NCI-H446 treated with DMSO at 0.1 percent for 48 hours (cell line): Measurements from ENCODE around the gene TSPAN17.

Experiments used
- DNase-seq: peaks from one replicate; lab custom pipeline; 2025; lab: John Stamatoyannopoulos, UW

The TSPAN17 gene

GRCh38 chr5:176621661-176622079 lies 25.6 kb upstream of the TSPAN17 start:
- DNase-seq: no peak

DNA sequence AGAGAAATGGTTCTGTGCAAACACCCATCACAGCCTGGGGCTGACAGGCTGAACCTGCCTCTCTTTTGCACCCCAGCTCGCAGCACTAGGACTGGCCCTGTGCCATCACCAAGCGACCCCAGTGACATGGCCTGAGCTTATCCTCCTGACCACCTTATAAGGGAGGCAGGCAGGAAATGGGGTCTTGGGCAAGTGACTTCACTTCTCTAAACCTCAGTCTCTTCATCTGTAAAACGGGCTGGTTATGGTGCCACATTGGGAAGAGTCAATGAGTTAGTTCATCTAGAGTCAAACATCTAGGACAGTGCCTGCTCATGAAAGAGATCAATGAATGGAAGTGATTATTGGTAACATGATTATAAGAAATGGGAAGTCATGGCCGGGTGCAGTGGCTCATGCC lies 23.1 kb upstream of the TSPAN17 start:
- no peak for DNase-seq

GRCh38 chr5:176624938-176625337 lies 22.3 kb upstream of the TSPAN17 start:
- DNase-seq: no peak

- no peak for DNase-seq
Measured at GRCh38 chr5:176625512-176625911, 21.8 kb upstream of the TSPAN17 start.

DNA sequence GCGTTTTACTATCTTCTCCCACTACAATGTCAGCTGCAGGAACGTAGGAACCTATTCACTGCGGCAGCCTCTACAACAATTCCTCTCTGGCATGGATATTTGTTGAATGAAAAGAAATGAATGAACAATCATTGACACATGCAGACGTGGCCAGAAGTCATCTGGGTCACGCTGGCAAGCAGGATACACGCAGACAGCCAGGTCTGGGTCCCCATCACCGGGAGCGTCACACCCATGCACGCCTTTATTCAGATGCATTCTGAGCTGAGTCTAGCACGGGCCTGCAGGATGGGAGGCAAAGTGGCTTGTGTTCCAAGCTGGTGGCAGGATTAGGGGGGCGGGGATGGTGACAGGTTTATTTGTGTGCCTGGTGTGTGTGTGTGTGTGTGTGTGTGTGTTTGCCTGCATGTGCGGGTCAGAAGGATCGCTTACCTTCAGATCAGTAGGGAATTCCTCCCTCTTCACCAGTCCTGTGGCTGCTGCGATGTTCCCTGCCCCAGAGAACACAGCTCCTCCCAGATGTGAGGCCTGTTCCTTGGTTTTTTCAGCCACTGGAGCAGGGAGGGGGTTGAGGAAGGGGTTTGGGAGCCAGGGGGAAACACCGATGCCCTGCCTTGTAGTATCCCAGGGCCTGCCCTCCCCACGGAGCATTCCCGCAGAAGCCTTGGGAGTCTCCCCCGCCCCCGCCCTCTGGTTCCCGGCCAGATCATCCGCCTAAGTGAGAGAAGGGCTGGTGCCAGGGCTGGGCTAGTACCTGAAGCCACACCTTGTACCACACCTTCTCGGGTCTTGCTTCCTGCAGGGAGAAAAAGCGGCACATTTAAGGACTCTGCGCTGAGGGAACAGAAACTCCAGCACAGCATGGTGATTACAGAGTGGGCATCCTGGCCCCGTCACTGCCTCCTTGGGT lies 21.1 kb upstream of the TSPAN17 start:
- no peak for DNase-seq

DNA sequence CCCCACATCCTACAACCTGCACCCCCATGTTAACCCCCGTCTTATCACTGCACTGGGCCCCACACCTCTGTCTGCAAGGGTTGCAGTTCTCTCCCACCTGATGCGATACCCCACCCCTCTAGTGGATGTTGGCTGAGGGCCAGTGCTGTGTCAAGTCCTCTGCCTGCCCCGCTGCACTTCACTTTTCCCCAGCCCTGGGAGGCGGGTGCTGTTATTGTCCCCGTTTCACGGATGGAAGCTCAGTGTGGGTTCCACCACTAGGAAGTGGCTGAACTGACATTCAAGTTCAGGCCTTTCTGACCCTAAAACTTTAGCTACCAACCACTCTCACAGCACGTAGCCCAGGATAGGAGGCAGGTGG lies 20.4 kb upstream of the TSPAN17 start:
- DNase-seq: no peak

GRCh38 chr5:176627582-176627981 lies 19.7 kb upstream of the TSPAN17 start:
- DNase-seq: no peak

DNA sequence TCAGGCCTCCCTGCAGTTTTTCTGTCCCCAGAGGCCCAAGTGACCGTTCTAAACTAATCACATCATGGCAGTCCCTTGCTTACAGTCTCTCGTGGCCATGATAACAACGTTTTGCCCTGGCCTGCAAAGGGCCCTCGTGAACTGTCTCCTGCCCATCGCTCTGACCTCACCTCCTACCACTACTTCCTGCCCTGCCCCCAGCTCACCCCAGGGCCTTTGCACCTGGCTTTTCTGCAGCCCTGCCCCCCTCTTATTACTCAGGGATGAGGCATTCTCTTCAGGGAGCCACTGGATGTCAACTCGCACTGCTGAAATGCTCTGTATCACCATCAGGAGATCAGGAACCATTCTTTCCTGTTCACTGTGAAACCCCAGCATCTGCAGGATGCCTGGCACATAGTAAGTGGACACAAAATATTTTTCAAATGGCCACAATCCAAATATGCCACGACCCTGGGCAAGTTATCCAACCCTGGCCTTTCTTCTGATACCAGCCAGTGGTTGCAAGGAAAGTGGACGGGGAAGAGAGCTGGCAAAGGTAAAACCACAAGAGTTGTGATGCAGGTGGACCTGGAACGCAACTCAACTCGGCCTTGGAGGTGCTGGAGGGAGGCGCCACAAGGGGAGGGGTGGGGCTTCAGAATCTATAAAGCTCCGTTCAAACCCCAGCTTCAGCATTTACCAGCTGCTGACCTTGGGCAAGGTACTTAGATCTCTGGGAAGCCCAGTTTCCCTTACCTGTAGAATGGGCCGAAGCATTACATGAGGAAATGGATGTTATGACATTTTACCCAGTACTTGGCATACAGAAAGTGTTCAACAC lies 18.7 kb upstream of the TSPAN17 start:
- no peak for DNase-seq

GRCh38 chr5:176629317-176629852 lies 17.9 kb upstream of the TSPAN17 start:
- DNase-seq: no peak

DNA sequence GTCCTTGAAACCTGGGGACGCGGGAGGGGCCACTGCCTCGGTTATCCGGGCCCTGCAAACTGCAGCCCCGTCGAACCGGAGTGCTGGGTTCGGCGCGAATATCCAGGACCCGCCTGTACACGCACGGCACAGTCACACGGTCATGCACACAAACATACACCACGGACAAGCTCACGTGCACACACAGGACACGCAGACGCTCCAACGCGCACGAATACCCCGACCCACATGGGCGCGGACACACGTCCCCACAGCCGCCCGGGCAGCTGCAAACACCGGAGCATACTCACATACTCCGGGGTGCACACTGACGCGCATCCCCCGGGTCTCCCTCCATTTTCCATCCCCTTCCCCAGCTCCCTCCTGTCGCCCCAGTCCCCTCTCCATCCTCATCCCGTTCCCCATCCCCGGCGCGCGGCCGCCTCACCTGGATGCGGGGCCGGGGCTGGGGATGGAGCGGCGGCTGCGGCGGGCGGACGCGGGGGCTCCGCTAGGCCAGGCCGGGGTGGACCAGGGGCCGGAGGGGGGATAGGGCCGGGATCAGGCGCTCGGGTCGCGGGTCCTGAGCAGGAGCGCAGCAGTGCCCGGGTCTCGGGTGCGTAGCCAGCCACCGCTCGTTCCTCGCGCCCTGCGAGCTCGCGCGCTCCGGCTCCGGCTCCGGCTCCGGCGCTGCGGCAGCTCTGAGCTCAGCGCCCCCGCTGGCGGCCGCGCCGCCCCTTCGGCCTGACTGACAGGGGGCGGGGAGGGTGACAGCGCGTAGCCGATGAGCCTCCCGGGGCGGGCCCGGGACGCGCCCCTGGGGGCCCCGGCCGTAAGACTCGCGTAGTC lies 17.2 kb upstream of the TSPAN17 start, which contains the start of the genes EIF4E1B and SNCB:
Gene EIF4E1B (plus strand): TSS at position 823 of the 828 bp plus-strand sequence. CDS start 12,113 bp downstream, outside the sequence.
Gene SNCB (minus strand): TSS at position 682 of the 828 bp plus-strand sequence. CDS start 880 bp downstream, outside the sequence.
- DNase-seq: no peak

DNA sequence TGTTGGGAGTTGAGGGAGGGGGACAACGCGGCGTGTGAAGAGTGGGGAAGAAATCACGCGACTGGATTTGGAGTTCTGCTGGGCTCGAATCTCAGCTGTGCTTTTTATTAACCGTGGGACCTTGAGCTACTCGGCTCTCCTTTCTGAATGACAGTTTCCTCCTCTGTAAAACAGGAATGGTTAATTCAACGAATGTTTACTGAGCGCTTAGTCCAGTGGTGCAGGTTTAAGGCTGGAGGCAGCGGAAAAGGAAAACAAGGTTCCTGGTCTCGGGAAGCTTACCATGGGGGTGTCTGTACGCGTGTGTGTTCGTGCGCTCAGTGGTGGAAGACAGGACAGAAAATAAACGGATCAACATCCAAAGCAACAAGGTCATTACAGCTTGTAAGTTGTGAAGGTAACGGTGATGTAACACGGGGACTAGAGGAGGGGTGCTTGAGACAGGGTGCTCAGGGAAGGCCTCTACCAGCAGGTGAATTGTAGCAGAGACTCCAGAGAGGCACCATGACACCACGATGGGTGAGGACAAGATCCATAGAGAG lies 16.5 kb upstream of the TSPAN17 start:
- DNase-seq: no peak

DNA sequence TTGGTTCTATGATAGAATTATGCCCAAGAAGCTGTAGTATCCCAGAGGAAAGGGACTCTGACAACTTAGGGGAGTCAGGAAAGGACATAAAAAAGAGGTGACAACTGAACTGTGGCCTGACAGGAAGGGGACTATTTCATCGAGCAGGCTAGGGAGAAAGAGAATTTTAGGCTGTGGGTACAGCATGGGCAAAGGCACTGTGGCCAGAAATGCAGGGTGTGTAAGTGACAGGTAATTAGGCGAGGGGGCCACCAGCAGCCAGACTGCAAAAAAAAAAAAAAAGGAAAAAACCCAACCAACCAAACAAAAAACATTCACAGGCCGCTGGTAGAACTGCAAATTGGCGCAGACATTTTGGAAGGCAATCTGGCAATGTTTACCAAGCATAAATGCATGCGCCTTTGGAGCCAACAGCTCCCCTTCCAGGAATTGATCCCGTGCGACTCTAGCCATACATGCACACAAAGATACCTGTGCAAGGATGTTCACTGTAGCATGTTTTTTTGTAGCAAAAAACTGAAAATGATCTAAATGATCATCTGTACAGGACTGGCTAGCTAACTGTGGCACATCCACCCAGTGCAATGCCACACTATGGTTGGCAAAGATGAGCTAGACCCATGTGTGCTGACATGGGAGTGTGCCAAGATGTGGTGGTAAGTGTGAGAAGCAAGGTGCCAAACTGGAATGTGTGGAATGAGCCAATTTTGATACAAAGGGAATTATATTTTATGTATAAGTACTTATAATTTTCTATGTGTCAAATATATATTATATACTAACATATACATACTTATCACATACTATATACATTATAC lies 15.7 kb upstream of the TSPAN17 start:
- DNase-seq: peak; percentile 90

DNA sequence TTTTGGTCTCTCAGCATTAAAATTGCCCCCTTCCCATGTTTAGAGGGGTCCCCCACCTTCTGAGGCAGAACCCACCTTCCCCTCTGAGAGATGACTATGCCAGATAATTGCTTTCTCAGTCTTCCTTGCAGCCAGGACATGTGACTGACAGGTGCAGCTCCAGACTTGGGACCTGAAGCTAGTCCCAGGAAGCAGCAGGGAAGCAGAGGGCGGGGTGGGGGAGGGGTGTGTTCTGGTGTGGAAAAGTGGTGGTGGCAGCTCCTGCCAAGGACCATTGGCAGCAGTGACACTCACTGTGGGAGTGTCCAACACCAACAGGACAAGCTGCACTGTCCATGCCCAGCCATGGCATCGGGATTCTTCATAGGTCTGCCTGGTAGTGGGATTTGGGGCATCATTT lies 14.5 kb upstream of the TSPAN17 start:
- DNase-seq: no peak

DNA sequence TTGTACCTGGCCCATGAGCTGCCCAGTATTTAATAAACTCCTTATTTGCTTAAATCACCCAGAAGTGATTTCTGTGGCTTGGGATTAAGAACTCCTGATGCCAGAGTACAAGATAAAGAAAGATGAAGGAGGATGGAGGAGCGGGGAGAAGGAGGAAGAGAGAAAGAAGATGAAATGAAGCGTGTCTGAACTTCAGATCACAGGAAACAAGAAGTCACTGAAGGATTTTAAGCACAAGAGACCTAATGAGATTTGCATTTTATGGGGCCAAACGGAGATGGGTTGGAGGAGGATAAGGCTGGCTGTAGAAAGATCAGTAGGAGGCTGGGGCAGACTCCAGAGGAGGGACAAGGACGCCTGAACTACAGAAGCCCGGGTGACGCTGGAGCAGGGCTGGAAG lies 13.7 kb upstream of the TSPAN17 start:
- no peak for DNase-seq

DNA sequence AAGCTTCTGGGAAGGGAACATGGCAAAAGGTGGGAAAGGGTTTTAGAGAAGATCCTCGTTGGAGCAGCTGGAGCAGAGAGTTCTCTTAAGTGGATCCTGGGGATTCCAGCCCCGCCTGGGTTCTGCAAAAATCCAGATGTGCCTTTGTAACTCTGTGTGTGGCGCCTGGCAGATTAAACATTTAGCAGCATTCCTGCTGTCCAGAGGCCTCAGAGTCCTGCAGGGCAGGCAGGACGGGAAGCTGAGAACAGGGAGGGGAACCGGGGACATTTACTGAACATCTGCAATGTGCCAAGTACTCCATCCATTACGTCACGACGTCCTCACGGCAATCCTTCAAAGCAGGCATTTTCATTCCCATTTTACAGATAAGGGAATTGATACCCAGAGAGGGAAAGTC lies 10.9 kb upstream of the TSPAN17 start:
- DNase-seq: no peak

GRCh38 chr5:176637556-176637955 lies 9.7 kb upstream of the TSPAN17 start:
- no peak for DNase-seq

- no peak for DNase-seq
Measured at GRCh38 chr5:176638437-176638836, 8.8 kb upstream of the TSPAN17 start.

GRCh38 chr5:176639208-176639607 lies 8.1 kb upstream of the TSPAN17 start:
- no peak for DNase-seq

DNA sequence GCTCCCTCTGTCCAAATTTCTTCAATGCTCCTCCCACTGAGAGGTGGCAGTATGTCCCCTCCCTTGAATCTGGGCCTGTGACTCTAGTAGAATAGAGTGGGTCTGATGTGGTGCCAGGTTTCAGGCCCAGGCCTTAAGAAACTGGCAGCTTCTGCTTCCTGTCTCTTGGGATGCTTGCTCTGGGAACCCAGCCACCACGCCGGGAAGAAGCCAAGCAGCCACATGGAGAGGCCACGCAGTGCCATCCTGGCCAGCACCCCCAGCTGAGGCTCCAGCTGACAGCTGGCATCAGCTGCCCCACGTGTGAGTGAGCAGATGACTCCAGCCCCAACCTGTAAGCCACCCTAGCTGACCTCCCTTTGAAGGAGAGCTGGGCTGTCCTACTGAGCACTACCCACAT lies 7.3 kb upstream of the TSPAN17 start:
- peak; percentile 99 for DNase-seq

- DNase-seq: no peak
Measured at GRCh38 chr5:176640616-176641015, 6.7 kb upstream of the TSPAN17 start.
